Measurements from ENCODE around the gene MRPS18A.

MRPS18A gene

DNA sequence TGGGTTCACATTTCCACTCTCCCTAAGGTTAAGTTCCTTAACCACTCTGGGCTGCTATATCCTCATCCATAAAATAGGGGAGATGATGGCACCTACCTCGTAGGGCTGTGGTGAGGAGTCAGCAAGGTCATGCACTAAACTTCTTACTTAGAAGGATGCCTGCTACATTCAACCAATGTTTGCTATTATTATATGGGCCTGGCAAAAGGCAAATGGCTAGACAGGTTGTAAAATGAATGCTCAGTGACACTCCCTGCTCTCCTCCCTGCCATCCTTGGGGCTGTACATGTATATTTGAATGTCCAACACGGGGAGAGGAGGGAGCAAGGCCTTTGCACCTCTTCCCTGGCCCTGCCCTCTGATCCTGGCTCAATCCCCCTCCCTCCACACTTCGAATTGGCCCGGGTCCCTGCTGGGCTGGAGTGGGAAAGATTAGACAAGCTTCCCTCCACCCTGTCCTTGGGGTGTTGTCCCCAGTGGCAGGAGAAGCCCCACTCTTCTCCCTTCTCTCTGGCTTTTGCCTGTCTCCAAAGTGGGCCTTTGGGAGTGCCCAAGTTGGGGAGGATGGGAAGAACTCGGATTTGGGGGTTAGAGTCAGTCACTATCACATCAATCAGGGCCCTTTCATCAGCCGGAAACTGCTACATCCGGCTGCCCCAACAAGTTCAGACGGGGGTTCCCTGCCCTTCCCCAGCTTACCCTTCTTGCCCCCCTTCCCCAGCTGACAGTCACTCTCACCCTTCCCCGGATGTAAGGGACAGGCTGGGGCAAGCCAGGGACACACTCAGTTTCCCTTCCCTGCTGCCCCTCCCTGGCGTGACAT lies 46.1 kb upstream of the MRPS18A start:
- Histone ChIP-seq H3K4me1 (ENCODE audit: control insufficient read depth in 1 of 2, insufficient read depth in 1 of 2, low read depth in 1 of 2, low read length in 1 of 2) (no peaks in the 10 kb centered on the region), H3K4me3 (ENCODE audit: low read depth in 1 of 2, low read length in 1 of 2) (no peak overlapping the region), H3K27ac (no peak overlapping the region), H3K27me3 (peaks cover 20% of the 10 kb centered on the region), H3K9me3 (peaks cover 7% of the 10 kb centered on the region), H3K36me3 (no peaks in the 10 kb centered on the region)
- TF ChIP-seq, protein P1, sequence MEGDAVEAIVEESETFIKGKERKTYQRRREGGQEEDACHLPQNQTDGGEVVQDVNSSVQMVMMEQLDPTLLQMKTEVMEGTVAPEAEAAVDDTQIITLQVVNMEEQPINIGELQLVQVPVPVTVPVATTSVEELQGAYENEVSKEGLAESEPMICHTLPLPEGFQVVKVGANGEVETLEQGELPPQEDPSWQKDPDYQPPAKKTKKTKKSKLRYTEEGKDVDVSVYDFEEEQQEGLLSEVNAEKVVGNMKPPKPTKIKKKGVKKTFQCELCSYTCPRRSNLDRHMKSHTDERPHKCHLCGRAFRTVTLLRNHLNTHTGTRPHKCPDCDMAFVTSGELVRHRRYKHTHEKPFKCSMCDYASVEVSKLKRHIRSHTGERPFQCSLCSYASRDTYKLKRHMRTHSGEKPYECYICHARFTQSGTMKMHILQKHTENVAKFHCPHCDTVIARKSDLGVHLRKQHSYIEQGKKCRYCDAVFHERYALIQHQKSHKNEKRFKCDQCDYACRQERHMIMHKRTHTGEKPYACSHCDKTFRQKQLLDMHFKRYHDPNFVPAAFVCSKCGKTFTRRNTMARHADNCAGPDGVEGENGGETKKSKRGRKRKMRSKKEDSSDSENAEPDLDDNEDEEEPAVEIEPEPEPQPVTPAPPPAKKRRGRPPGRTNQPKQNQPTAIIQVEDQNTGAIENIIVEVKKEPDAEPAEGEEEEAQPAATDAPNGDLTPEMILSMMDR (IDR thresholded peaks at IDR 0.05), result no peak

DNA sequence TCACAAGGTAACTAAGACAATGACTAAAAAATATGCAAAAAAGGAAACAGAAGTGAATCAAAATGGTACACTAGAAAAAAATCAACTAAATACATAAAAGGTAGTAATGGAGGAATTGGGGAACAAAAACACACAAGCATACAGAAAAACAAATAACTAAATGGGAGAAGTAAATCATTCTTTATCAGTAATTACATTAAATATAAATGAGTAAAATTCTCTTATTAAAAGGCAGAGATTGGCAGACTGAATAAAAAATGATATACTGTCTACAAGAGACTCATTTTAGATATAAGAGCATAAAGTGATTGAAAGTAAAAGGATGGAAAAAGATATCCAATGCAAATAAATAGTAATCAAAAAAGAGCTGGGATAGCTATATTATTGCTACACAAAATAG lies 43.0 kb upstream of the MRPS18A start:
- H3K9me3 ChIP-seq, result peaks cover 7% of the 10 kb centered on the region
- H3K27me3 ChIP-seq, result peaks cover 22% of the 10 kb centered on the region
- peaks cover 5 to 9% of the 10 kb centered on the region in 2 experiments for H3K4me1 ChIP-seq (ENCODE audit: control insufficient read depth in 1 of 2, insufficient read depth in 1 of 2, low read depth in 1 of 2, low read length in 1 of 2)
- no peak overlapping the region for H3K27ac ChIP-seq
- no peaks in the 10 kb centered on the region for H3K36me3 ChIP-seq
- H3K4me3 ChIP-seq (ENCODE audit: low read depth in 1 of 2, low read length in 1 of 2), result no peak overlapping the region
- TF ChIP-seq, protein P1 (IDR thresholded peaks at IDR 0.05), result no peak

DNA sequence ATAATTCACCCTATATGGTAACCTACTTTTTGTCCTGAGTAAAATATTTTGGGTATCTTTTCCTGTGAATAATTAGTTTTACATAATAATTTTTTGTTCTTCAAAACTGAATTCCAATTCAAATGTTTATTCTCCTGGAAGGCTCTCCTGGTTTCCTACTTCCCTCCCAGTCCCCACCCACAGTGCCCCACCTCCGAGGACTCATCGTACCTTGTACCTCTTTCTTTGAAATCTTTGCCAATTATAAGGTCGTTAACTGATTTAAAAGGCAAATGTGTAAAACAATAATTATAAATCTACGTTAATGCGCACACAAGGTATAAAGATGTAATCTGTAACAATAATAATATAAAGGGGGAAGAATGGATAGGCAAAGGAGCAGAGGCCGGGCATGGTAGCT lies 41.9 kb upstream of the MRPS18A start:
- no peak overlapping the region for H3K27ac ChIP-seq
- no peaks in the 10 kb centered on the region for H3K36me3 ChIP-seq

GRCh38 chr6:43728586-43728985 lies 41.0 kb upstream of the MRPS18A start:
- H3K4me1 ChIP-seq (ENCODE audit: control insufficient read depth in 1 of 2, insufficient read depth in 1 of 2, low read depth in 1 of 2, low read length in 1 of 2), result peaks cover 26 to 29% of the 10 kb centered on the region in 2 experiments
- peaks cover 7% of the 10 kb centered on the region for H3K27me3 ChIP-seq
- H3K4me3 ChIP-seq (ENCODE audit: low read depth in 1 of 2, low read length in 1 of 2), result no peak overlapping the region
- TF ChIP-seq, protein P1 (IDR thresholded peaks at IDR 0.05), result no peak
- H3K27ac ChIP-seq, result no peak overlapping the region
- H3K36me3 ChIP-seq, result no peaks in the 10 kb centered on the region
- H3K9me3 ChIP-seq, result peaks cover 7% of the 10 kb centered on the region

More for the DNA sequence above, 41.9 kb upstream of the MRPS18A start:
- peaks cover 15% of the 10 kb centered on the region for H3K27me3 ChIP-seq
- H3K4me1 ChIP-seq (ENCODE audit: control insufficient read depth in 1 of 2, insufficient read depth in 1 of 2, low read depth in 1 of 2, low read length in 1 of 2), result peaks cover 16 to 20% of the 10 kb centered on the region in 2 experiments
- no peak overlapping the region for H3K4me3 ChIP-seq (ENCODE audit: low read depth in 1 of 2, low read length in 1 of 2)
- TF ChIP-seq, protein P1 (IDR thresholded peaks at IDR 0.05), result no peak
- peaks cover 7% of the 10 kb centered on the region for H3K9me3 ChIP-seq

GRCh38 chr6:43727634-43728033 lies 40.0 kb upstream of the MRPS18A start:
- Histone ChIP-seq H3K27ac (no peak overlapping the region), H3K4me1 (ENCODE audit: control insufficient read depth in 1 of 2, insufficient read depth in 1 of 2, low read depth in 1 of 2, low read length in 1 of 2) (peaks cover 27 to 33% of the 10 kb centered on the region in 2 experiments), H3K4me3 (ENCODE audit: low read depth in 1 of 2, low read length in 1 of 2) (no peak overlapping the region), H3K36me3 (no peaks in the 10 kb centered on the region), H3K9me3 (peaks cover 7% of the 10 kb centered on the region), H3K27me3 (peaks cover 4% of the 10 kb centered on the region)
- TF ChIP-seq, protein P1 (IDR thresholded peaks at IDR 0.05), result no peak
